HepG2 (cell line): ENCODE results near the gene ENO3. TPM values are rescaled to one million over a fixed set of nuclear protein-coding genes. Genes with fewer than 3 reads are reported as not detected.
A peak's percentile ranks its signal among the peaks of the same experiment; 100 is the strongest.

Source experiments
- ATF7-NPFF ChIP-seq: sonication (generic); formaldehyde crosslinking; IDR thresholded peaks from 2 replicates; pipeline ENCODE4 v1.8.1; 2023; ENCODE audit warnings: mild to moderate bottlenecking, low read depth, missing genetic modification reagents, moderate library complexity
- CREB3 ChIP-seq: sonication (generic); formaldehyde crosslinking; IDR thresholded peaks from 2 replicates; pipeline ENCODE4 v1.5.0; 2020; ENCODE audit warnings: missing genetic modification reagents
- FOXA3 ChIP-seq: IDR thresholded peaks from 2 replicates; pipeline ENCODE4 v1.6.1; 2016; ENCODE audit warnings: missing genetic modification reagents, missing compliant biosample characterization
- HMG20B ChIP-seq: conservative IDR thresholded peaks from 2 replicates; pipeline ENCODE4 v1.6.1; 2016; ENCODE audit warnings: missing genetic modification reagents, missing compliant biosample characterization
- HOXD1 ChIP-seq: sonication (generic); formaldehyde crosslinking; IDR thresholded peaks from 2 replicates; pipeline ENCODE4 v1.5.0; 2020; ENCODE audit warnings: missing genetic modification reagents
- IRX3 ChIP-seq: sonication (generic); formaldehyde crosslinking; IDR thresholded peaks from 2 replicates; pipeline ENCODE4 v1.8.1; 2023; ENCODE audit warnings: mild to moderate bottlenecking, low read depth, missing genetic modification reagents, borderline replicate concordance
- ISL2 ChIP-seq: sonication (generic); formaldehyde crosslinking; IDR thresholded peaks from 2 replicates; pipeline ENCODE4 v1.5.0; 2020; ENCODE audit warnings: missing genetic modification reagents
- KDM2A ChIP-seq: sonication (generic); formaldehyde crosslinking; IDR thresholded peaks from 2 replicates; pipeline ENCODE4 v1.4.0; 2020; ENCODE audit warnings: low read depth, missing genetic modification reagents, borderline replicate concordance
- NFKBIZ ChIP-seq: IDR thresholded peaks from 2 replicates; pipeline ENCODE4 v1.6.1; 2018; ENCODE audit warnings: missing genetic modification reagents, missing compliant biosample characterization
- NFYC ChIP-seq: IDR thresholded peaks from 2 replicates; pipeline ENCODE4 v1.6.1; 2016; ENCODE audit warnings: missing genetic modification reagents, missing compliant biosample characterization
- POLR2AphosphoS5 ChIP-seq: IDR thresholded peaks from 2 replicates; pipeline ENCODE4 v1.6.1; 2012; ENCODE audit warnings: low read depth, low read length
- SNAPC2 ChIP-seq: sonication (generic); formaldehyde crosslinking; IDR thresholded peaks from 2 replicates; pipeline ENCODE4 v1.8.1; 2022; ENCODE audit warnings: mild to moderate bottlenecking, missing genetic modification reagents
- USF2 ChIP-seq, 2 experiments: sonication (generic) in 1 of 2; formaldehyde crosslinking in 1 of 2; IDR thresholded peaks; 2 replicates each; pipeline versions ENCODE4 v1.5.1 to v1.6.1; 2011 to 2020; ENCODE audit warnings: borderline replicate concordance in 1 of 2, low read depth in 1 of 2, low read length in 1 of 2, mild to moderate bottlenecking in 1 of 2, missing genetic modification reagents in 1 of 2, moderate library complexity in 1 of 2
- ZNF34 ChIP-seq: sonication (generic); formaldehyde crosslinking; IDR thresholded peaks from 2 replicates; pipeline ENCODE4 v1.4.0; 2020; ENCODE audit warnings: mild to moderate bottlenecking, missing genetic modification reagents, borderline replicate concordance
- ZNF703 ChIP-seq: sonication (generic); formaldehyde crosslinking; IDR thresholded peaks from 2 replicates; pipeline ENCODE4 v1.5.1; 2020; ENCODE audit warnings: missing genetic modification reagents, mild to moderate bottlenecking, moderate library complexity, borderline replicate concordance
- ZNF841 ChIP-seq: sonication (generic); formaldehyde crosslinking; IDR thresholded peaks from 2 replicates; pipeline ENCODE4 v1.8.1; 2023; ENCODE audit warnings: missing genetic modification reagents, borderline replicate concordance
- ZSCAN12 ChIP-seq: sonication (generic); formaldehyde crosslinking; IDR thresholded peaks from 2 replicates; pipeline ENCODE4 v1.9.0; 2021; ENCODE audit warnings: mild to moderate bottlenecking, missing genetic modification reagents
- polyA plus RNA-seq, 8 experiments: library from polyadenylated mRNA; depleted of rRNA in 3 of 8; stranded (reverse) in 7 of 8; unstranded in 1 of 8; fragments of >200 nt; fragmentation: Illumina TruSeq in 4 of 8; extraction: Trizol in 4 of 8; gene quantifications; 2 replicates each; pipeline versions ENCODE4 v1.2.1 to v1.2.3, GENCODE V29; 2011 to 2016; ENCODE audit warnings: low read depth in 4 of 8, missing spikeins in 1 of 8, mixed read lengths in 1 of 8; ENCODE audit not compliant: insufficient read depth in 1 of 8
- total RNA-seq, 5 experiments: library from RNA; depleted of rRNA; stranded (reverse); fragments of >200 nt; fragmentation: Illumina TruSeq; extraction: Trizol; gene quantifications; 2 replicates each; pipeline ENCODE4 v1.2.3, GENCODE V29; 2016; ENCODE audit warnings: low read depth in 1 of 5
- TF ChIP-seq, protein P1 (sequence below): sonication (generic); formaldehyde crosslinking; IDR thresholded peaks from 2 replicates; pipeline ENCODE4 v1.4.0; 2020; ENCODE audit warnings: mild to moderate bottlenecking, missing genetic modification reagents
- TF ChIP-seq, protein P2 (sequence below): sonication (generic); formaldehyde crosslinking; IDR thresholded peaks from 2 replicates; pipeline ENCODE4 v1.8.0; 2022; ENCODE audit warnings: mild to moderate bottlenecking, missing genetic modification reagents
- TF ChIP-seq, protein P3 (sequence below): sonication (generic); formaldehyde crosslinking; conservative IDR thresholded peaks from 2 replicates; pipeline ENCODE4 v1.8.0; 2022; ENCODE audit warnings: missing genetic modification reagents
- TF ChIP-seq, protein P4 (sequence below): sonication (generic); formaldehyde crosslinking; IDR thresholded peaks from 2 replicates; pipeline ENCODE4 v1.9.0; 2022; ENCODE audit warnings: low read depth, missing genetic modification reagents

ENO3 gene
- total and polyA plus RNA-seq, 2 of the 13 experiments (the other 11 are each of a cell fraction or from before 2014, with no cell fraction given): 59.8 to 69.8 TPM

- TF ChIP-seq NFYC (CRISPR knock-in tag) (no peak), ATF7-NPFF (CRISPR knock-in tag) (no peak), CREB3 (CRISPR knock-in tag) (no peak), USF2 (IDR thresholded peaks at IDR 0.05; ENCODE audit: low read depth, low read length) (no peak), USF2 (CRISPR knock-in tag; IDR thresholded peaks at IDR 0.05; ENCODE audit: borderline replicate concordance) (no peak), ZNF34 (CRISPR knock-in tag) (no peak), POLR2AphosphoS5 (peak; percentile 42; the same call in 1 of the 2 replicates), FOXA3 (CRISPR knock-in tag) (no peak), ZNF703 (CRISPR knock-in tag) (no peak), NFKBIZ (CRISPR knock-in tag) (no peak), HMG20B (CRISPR knock-in tag) (no peak), HOXD1 (no peak), ISL2 (CRISPR knock-in tag) (peak; percentile 48; the same call in 1 of the 2 replicates), ZSCAN12 (CRISPR knock-in tag) (no peak), SNAPC2 (no peak), ZNF841 (CRISPR knock-in tag) (no peak), IRX3 (CRISPR knock-in tag) (no peak), KDM2A (0 out of 2 replicates have a peak, but pooled peaks have one; percentile 59)
- TF ChIP-seq, protein P1, sequence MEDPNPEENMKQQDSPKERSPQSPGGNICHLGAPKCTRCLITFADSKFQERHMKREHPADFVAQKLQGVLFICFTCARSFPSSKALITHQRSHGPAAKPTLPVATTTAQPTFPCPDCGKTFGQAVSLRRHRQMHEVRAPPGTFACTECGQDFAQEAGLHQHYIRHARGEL (CRISPR knock-in tag): no peak
- TF ChIP-seq, protein P2, sequence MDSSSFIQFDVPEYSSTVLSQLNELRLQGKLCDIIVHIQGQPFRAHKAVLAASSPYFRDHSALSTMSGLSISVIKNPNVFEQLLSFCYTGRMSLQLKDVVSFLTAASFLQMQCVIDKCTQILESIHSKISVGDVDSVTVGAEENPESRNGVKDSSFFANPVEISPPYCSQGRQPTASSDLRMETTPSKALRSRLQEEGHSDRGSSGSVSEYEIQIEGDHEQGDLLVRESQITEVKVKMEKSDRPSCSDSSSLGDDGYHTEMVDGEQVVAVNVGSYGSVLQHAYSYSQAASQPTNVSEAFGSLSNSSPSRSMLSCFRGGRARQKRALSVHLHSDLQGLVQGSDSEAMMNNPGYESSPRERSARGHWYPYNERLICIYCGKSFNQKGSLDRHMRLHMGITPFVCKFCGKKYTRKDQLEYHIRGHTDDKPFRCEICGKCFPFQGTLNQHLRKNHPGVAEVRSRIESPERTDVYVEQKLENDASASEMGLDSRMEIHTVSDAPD (CRISPR knock-in tag): no peak
- TF ChIP-seq, protein P3, sequence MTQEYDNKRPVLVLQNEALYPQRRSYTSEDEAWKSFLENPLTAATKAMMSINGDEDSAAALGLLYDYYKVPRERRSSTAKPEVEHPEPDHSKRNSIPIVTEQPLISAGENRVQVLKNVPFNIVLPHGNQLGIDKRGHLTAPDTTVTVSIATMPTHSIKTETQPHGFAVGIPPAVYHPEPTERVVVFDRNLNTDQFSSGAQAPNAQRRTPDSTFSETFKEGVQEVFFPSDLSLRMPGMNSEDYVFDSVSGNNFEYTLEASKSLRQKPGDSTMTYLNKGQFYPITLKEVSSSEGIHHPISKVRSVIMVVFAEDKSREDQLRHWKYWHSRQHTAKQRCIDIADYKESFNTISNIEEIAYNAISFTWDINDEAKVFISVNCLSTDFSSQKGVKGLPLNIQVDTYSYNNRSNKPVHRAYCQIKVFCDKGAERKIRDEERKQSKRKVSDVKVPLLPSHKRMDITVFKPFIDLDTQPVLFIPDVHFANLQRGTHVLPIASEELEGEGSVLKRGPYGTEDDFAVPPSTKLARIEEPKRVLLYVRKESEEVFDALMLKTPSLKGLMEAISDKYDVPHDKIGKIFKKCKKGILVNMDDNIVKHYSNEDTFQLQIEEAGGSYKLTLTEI (CRISPR knock-in tag): no peak
- TF ChIP-seq, protein P4, sequence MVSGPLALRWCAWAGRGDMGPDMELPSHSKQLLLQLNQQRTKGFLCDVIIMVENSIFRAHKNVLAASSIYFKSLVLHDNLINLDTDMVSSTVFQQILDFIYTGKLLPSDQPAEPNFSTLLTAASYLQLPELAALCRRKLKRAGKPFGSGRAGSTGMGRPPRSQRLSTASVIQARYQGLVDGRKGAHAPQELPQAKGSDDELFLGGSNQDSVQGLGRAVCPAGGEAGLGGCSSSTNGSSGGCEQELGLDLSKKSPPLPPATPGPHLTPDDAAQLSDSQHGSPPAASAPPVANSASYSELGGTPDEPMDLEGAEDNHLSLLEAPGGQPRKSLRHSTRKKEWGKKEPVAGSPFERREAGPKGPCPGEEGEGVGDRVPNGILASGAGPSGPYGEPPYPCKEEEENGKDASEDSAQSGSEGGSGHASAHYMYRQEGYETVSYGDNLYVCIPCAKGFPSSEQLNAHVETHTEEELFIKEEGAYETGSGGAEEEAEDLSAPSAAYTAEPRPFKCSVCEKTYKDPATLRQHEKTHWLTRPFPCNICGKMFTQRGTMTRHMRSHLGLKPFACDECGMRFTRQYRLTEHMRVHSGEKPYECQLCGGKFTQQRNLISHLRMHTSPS (CRISPR knock-in tag): no peak
These were observed 18.7 kb downstream of the ENO3 start (continued) for GRCh38 chr17:4969551-4970173.
